ENCODE measurements around the gene CST7.

GRCh38 chr20:24938498-24938897, 10.6 kb upstream of the CST7 start:
- TF ChIP-seq CTCF (IDR thresholded peaks at IDR 0.05; ENCODE audit: insufficient read depth, low read depth, low read length): no peak
- no peak for TF ChIP-seq EZH2 (IDR thresholded peaks at IDR 0.05; ENCODE audit: insufficient read depth, low read length)
